HG03565 (cell line): ENCODE results near the gene PIEZO2.

Experiments used
- ATAC-seq: cut with Tn5 transposase; IDR thresholded peaks from one replicate; pipeline ENCODE4 v1.9.1; 2021; ENCODE audit warnings: mild to moderate bottlenecking, moderate library complexity; ENCODE audit not compliant: unreplicated experiment

PIEZO2 gene

DNA sequence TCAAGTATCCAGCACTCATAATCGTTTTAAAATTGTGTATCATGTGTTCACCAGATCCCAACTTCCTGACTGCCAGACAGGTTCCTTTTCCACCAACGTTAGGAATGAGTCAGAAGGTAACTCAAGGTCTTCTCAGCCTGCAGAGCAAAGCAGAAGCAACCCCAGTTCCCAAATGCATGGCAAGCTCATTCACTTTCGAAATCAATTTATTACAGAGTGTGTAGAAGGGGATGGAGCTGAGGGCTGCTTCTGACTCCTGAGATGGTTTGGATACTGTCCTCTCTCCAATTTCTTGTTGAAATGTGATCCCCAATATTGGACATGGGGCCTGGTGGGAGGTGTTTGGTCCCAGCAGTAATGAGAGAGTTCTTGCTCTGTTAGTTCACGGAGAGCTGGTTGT lies 114.5 kb downstream of the PIEZO2 start:
- ATAC-seq, result no peak

DNA sequence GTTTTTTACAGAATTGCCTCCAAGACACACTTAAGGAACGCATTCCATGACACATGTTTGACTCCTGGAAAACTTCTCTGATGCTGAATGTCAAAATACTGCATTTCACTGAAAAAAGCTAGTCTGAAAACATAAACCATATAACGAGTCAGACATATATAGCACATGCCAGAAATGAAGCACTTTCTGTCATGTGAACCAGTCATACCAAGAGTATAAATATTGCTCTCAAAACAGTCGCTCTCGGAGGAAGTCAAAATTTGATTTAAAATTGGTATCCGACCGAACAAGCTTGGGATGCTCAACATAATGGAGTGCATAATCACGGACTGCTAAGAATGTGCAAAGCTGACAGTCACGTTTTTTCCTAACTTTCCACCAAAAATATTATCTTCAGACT lies 115.9 kb downstream of the PIEZO2 start:
- no peak for ATAC-seq

- ATAC-seq, result no peak
Observed at GRCh38 chr18:11031966-11032365, 117.4 kb downstream of the PIEZO2 start.

- ATAC-seq, result no peak
Observed at GRCh38 chr18:11029021-11029420, 120.3 kb downstream of the PIEZO2 start.

DNA sequence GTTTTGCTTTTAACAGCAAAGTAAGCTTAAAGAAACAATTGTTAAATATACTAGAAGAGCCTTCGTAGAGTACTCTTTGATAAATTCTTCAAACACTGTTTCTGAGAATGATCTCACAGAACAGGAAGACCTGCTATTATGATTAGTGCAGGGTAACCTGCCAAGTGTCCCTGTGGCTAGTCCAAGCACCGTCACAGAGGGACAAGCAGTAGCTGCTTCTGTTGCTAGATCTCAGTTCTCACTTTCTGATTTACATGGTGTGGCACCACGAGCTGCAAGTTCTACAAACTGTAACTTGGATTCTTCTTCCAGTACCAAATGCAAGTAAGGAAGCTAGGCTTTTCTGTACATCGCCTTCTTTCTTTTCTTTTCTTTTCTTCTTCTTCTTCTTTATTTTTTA lies 121.5 kb downstream of the PIEZO2 start:
- ATAC-seq, result peak; percentile 75

GRCh38 chr18:11025671-11026070 lies 123.7 kb downstream of the PIEZO2 start:
- no peak for ATAC-seq

GRCh38 chr18:11024928-11025669 lies 124.3 kb downstream of the PIEZO2 start:
- ATAC-seq, result no peak

GRCh38 chr18:11021477-11021876 lies 127.9 kb downstream of the PIEZO2 start:
- no peak for ATAC-seq

- ATAC-seq, result no peak
Observed at GRCh38 chr18:11020877-11021414, 128.4 kb downstream of the PIEZO2 start.

DNA sequence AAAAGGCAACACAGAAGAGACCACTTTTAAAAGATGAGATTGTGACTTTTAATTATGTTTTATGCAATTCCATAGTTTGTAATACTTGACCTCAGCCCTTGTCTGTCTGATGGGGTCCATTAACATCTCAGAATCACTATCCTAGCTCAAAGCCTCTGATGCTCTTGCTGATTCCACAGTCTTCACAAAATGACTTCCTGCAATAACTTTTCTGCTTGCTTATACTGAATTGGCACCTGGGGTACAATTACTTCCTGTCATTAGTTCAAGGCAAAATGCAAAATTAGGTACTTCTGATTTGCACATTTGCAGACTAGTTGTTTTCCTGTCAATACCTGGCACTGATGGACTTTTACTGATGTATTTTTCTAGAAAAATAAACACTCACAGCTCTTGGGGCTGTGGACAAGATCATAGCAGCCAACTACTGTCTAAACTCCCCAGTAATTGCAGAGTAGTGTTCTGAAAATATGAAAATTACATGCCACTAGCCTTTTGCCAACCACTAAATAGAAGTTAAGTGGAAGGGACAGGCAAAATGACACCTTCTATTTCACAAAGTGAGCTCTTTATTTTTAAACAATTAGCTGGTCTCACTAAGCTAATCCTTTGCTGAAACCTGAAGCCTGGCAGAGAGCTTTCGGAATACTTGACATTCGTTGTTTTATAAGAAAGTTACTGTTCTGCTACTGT lies 129.1 kb downstream of the PIEZO2 start:
- ATAC-seq, result no peak

DNA sequence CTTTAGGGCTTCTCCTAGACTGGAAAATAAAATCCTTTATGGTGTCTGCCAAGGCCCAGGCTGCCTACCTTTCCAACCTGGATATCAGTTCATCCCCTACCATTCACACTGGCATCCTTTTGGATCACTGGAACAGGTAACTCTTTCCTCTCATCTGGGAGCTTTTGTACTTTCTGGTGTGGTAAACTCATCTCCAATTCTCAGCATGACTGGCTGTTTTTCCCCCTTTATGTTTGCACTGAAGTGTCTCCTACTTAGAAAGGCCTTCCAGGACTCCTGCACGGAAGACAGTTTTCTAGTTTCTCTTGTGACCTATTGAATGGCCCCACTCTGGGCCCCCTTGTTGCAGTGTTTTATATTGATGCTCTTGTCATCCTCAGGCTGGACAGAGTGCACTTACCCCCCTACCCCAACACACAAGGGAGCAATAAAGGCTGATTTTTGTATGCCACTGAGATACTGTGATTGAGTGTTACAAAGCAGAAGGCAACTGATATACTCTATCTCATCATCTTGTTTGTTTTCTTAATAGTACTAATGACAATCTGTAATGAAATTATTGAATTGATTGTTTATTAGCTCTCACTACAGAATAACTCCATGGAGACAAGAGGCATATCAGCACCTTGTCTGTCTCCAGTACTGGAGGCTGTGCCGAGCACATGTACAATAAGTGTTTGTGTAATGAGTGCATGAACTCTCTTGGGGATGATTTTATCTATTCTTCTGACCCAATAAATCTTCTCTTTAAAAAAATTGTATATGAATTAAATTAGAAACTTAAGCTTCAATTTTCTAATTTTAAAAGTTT lies 129.9 kb downstream of the PIEZO2 start:
- no peak for ATAC-seq

DNA sequence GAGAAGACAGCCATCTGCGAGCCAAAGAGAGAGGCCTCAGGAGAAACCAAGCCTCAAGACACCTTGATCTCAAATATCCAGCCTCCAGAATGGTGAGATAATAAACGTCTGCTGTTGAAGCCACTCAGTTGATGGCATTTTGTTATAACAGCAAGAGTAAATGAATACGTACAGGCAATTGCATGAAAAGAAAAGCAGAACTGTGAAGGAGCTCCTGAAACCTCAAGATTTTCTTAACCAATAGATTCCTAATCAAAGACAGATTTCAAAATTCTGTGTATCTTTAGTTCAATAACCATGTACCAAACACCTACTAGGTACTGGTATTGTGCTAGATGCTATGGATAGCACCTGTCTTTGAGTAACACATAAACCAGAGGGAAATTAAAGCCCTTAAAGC lies 139.5 kb downstream of the PIEZO2 start:
- no peak for ATAC-seq

DNA sequence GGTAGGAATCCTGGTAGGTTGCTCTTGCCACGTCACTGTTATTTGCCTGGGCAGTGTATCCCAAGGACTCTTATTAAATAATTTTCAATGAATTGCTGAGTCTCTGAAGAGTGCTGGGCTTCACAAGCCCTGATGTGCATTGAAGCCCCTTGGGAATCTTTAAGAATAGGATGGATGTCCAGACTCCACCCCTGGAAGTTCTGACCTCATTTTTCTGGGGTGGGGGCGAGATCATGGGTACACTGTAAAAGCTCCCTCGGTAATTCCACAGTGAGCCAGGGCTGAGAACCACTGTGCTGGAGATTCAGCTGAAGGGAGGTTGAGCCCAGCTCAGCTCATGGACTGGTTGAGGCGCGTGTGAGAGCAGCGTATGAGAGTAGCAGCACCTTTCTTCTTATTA lies 140.2 kb downstream of the PIEZO2 start:
- ATAC-seq, result no peak

DNA sequence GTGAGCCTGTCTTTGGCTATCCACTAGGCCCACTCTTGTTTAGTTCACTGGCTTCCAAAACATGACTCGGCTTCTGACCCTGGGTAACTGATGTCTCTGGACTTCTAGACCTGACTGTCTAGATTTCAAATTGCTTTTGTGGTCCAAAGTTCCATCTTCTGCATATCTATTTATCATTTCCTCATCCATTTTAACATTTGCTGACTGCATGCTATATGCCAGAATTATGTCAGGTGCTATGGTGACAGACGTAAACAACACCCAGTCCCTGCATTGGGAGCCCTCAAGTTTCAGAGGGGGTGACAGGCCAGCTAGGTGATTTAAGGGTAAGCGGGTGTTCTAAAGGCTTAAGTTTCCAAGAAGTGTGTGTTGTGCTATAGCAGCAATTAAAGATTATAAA lies 140.9 kb downstream of the PIEZO2 start:
- ATAC-seq, result no peak

GRCh38 chr18:11005528-11005927 lies 143.8 kb downstream of the PIEZO2 start:
- ATAC-seq, result no peak

- no peak for ATAC-seq
Observed at GRCh38 chr18:11004951-11005350, 144.4 kb downstream of the PIEZO2 start.

DNA sequence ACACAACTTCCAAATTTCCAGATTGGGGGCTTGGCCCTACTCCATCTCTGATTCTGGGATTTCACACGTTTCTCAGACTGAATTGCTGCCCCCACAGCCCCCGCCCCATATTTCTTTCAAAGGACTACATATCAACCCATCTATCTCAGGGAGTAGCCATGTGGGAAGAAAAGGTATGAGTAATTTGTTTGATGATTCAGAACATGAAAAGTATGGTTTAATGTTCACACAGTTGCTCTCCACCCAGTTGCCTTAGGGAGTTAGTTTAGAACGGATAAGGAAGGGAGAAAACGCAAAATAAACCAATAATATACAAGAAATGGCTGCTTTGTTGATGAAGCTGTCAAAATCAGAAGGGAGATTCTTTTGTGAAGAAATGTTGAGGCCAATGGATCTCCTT lies 145.1 kb downstream of the PIEZO2 start:
- no peak for ATAC-seq

- no peak for ATAC-seq
Observed at GRCh38 chr18:11002796-11003195, 146.6 kb downstream of the PIEZO2 start.

- ATAC-seq, result no peak
Observed at GRCh38 chr18:11002277-11002676, 147.1 kb downstream of the PIEZO2 start.

GRCh38 chr18:11000071-11000470 lies 149.3 kb downstream of the PIEZO2 start:
- ATAC-seq, result no peak

- ATAC-seq, result no peak
Observed at GRCh38 chr18:10997885-10998284, 151.5 kb downstream of the PIEZO2 start.
